ENCODE results near the gene ADAP1. TPM values are rescaled to one million over a fixed set of nuclear protein-coding genes. Genes with fewer than 3 reads are reported as not detected.

The ADAP1 gene
- total RNA-seq, 1 experiment from 2014 or later, result 34.0 TPM

GRCh38 chr7:884191-885003 is 70.1 kb downstream of the ADAP1 start:
- TF ChIP-seq RAD21 (IDR thresholded peaks at IDR 0.05; ENCODE audit: low read depth), result no peak
- no peak for TF ChIP-seq EGR1 (IDR thresholded peaks at IDR 0.05; ENCODE audit: low read depth)
- TF ChIP-seq EZH2phosphoT487 (IDR thresholded peaks at IDR 0.05; ENCODE audit: borderline replicate concordance), result no peak
- no peak for TF ChIP-seq ZFX (IDR thresholded peaks at IDR 0.05)
- TF ChIP-seq MAX (IDR thresholded peaks at IDR 0.05), result no peak
- TF ChIP-seq JUND (IDR thresholded peaks at IDR 0.05), result no peak
- TF ChIP-seq SRF (IDR thresholded peaks at IDR 0.05; ENCODE audit: low read depth), result no peak
- TF ChIP-seq ZBTB33 (IDR thresholded peaks at IDR 0.05; ENCODE audit: extremely low read depth, insufficient replicate concordance, low read length), result no peak
- no peak for TF ChIP-seq ATF3 (IDR thresholded peaks at IDR 0.05)
- TF ChIP-seq SIN3A (IDR thresholded peaks at IDR 0.05; ENCODE audit: low read depth), result no peak
- Histone ChIP-seq H3K36me3 (ENCODE audit: control insufficient read depth in 1 of 2, insufficient read depth in 2 of 2, low read length in 2 of 2) (peaks cover 0 to 5% of the 10 kb centered on the region in 2 experiments; a peak in 2 of 4 replicates), H3K27ac (ENCODE audit: low read depth, low read length) (no peak overlapping the region), H3K4me1 (ENCODE audit: control insufficient read depth in 1 of 2, insufficient read depth in 2 of 2, low read length in 2 of 2) (no peaks in the 10 kb centered on the region), H3K9me2 (ENCODE audit: insufficient read depth) (no peaks in the 10 kb centered on the region), H2AFZ (ENCODE audit: low read depth, low read length, poor library complexity, severe bottlenecking) (no peak overlapping the region), H3K9ac (ENCODE audit: low read length) (no peak overlapping the region), H3K79me2 (ENCODE audit: insufficient read depth, low read length) (peaks cover 100% of the 10 kb centered on the region), H3K9me3 (ENCODE audit: control insufficient read depth in 1 of 2, insufficient read depth in 1 of 2, low read depth in 1 of 2, low read length in 2 of 2) (no peaks in the 10 kb centered on the region), H3K27me3 (ENCODE audit: insufficient read depth, low read length) (no peaks in the 10 kb centered on the region), H4K20me1 (ENCODE audit: insufficient read depth) (no peaks in the 10 kb centered on the region), H3K4me3 (replicated peaks in 1 of 2; ENCODE audit: low read depth in 1 of 2, low read length in 2 of 2) (no peak overlapping the region), H3K4me2 (ENCODE audit: low read length) (no peak overlapping the region)
- no peak for ATAC-seq
- DNase-seq (ENCODE audit: low read depth, low spot score), result no peak
- ChIA-PET POLR2A (no interaction called here), CTCF (no interaction called here), RAD21 (ENCODE audit: low non-redundant PET in 1 of 2, low total read pairs in 2 of 2, uncharacterized antibody in 2 of 2, unreplicated experiment in 2 of 2) (no interaction called here)
- intact Hi-C loops (cut with micrococcal nuclease), result no loop called here
- BruUV-seq (replicated peaks), result no TSS peak
